Measurements from ENCODE around the gene TMEM184B. TPM values are rescaled to one million over a fixed set of nuclear protein-coding genes. Genes with fewer than 3 reads are reported as not detected.

The TMEM184B gene
- total RNA-seq, 1 donor from 2014 or later = 62.8 TPM

GRCh38 chr22:38310518-38311322, 37.9 kb upstream of the TMEM184B start:
- H3K27me3 Mint-ChIP-seq (ENCODE audit: low read depth) = no peaks in the 10 kb centered on the region
- H3K4me3 Mint-ChIP-seq = no peak overlapping the region
- no peak for DNase-seq (ENCODE audit: low spot score in 2 of 2, unreplicated experiment in 2 of 2)
- TF ChIP-seq CTCF (IDR thresholded peaks at IDR 0.05; ENCODE audit: unreplicated experiment) = no peak
- H3K4me1 Mint-ChIP-seq = peaks cover 51% of the 10 kb centered on the region
- peaks cover 10% of the 10 kb centered on the region for H3K36me3 Mint-ChIP-seq
- no peaks in the 10 kb centered on the region for H3K9me3 Mint-ChIP-seq
- peak overlapping the region; percentile 39 for H3K27ac Mint-ChIP-seq

GRCh38 chr22:38309614-38310517, 37.1 kb upstream of the TMEM184B start:
- no peak overlapping the region for H3K27ac Mint-ChIP-seq
- H3K9me3 Mint-ChIP-seq = no peaks in the 10 kb centered on the region
- H3K27me3 Mint-ChIP-seq (ENCODE audit: low read depth) = no peaks in the 10 kb centered on the region
- H3K4me3 Mint-ChIP-seq = no peak overlapping the region
- no peak for DNase-seq (ENCODE audit: low spot score in 2 of 2, unreplicated experiment in 2 of 2)
- H3K4me1 Mint-ChIP-seq = peaks cover 50% of the 10 kb centered on the region
- H3K36me3 Mint-ChIP-seq = peaks cover 12% of the 10 kb centered on the region
- TF ChIP-seq CTCF (IDR thresholded peaks at IDR 0.05; ENCODE audit: unreplicated experiment) = no peak

- Mint-ChIP-seq H3K9me3 (no peaks in the 10 kb centered on the region), H3K27ac (peak overlapping the region; percentile 4), H3K36me3 (peaks cover 14% of the 10 kb centered on the region), H3K4me3 (no peak overlapping the region), H3K27me3 (ENCODE audit: low read depth) (no peaks in the 10 kb centered on the region), H3K4me1 (peaks cover 41% of the 10 kb centered on the region)
- DNase-seq (ENCODE audit: low spot score in 2 of 2, unreplicated experiment in 2 of 2) = no peak
- no peak for TF ChIP-seq CTCF (IDR thresholded peaks at IDR 0.05; ENCODE audit: unreplicated experiment)
These were observed 36.1 kb upstream of the TMEM184B start for GRCh38 chr22:38308791-38309498.

GRCh38 chr22:38305471-38306448, 33.0 kb upstream of the TMEM184B start:
- peak overlapping the region; percentile 91 for H3K27ac Mint-ChIP-seq
- no peaks in the 10 kb centered on the region for H3K9me3 Mint-ChIP-seq
- no peak for TF ChIP-seq CTCF (IDR thresholded peaks at IDR 0.05; ENCODE audit: unreplicated experiment)
- no peak for DNase-seq (ENCODE audit: low spot score in 2 of 2, unreplicated experiment in 2 of 2)
- peaks cover 21% of the 10 kb centered on the region for H3K36me3 Mint-ChIP-seq
- no peak overlapping the region for H3K4me3 Mint-ChIP-seq
- H3K4me1 Mint-ChIP-seq = peaks cover 27% of the 10 kb centered on the region
- H3K27me3 Mint-ChIP-seq (ENCODE audit: low read depth) = no peaks in the 10 kb centered on the region
